HL-60 (cell line): ENCODE measurements around the gene SP140L.

Source experiments
- DNase-seq, 2 experiments: peaks; one replicate each; pipeline ENCODE4 v3.0.0-alpha.2; 2010 to 2020; ENCODE audit warnings: low read depth in 1 of 2, low spot score in 1 of 2
- H3K27ac ChIP-seq: fragments of 250-450 bp; sonication (Bioruptor Pico); replicated peaks from 2 replicates; pipeline ENCODE4 v1.5.1; 2020; ENCODE audit warnings: mild to moderate bottlenecking, moderate library complexity
- H3K27me3 ChIP-seq: fragments of 250-450 bp; sonication (Bioruptor Pico); 2 replicates; pipeline ENCODE4 v1.5.1; 2021; ENCODE audit warnings: mild to moderate bottlenecking, moderate library complexity; ENCODE audit not compliant: insufficient read depth, poor library complexity, severe bottlenecking
- H3K4me3 ChIP-seq: replicated peaks from 2 replicates; pipeline ENCODE4 v1.5.1; 2011; ENCODE audit warnings: mild to moderate bottlenecking, control low read depth, low read length; ENCODE audit not compliant: insufficient read depth
- CTCF ChIP-seq: IDR thresholded peaks from one replicate; pipeline ENCODE4 v1.5.1; 2011; ENCODE audit warnings: low read length, control low read depth, inconsistent platforms; ENCODE audit not compliant: insufficient read depth
- GABPA ChIP-seq: IDR thresholded peaks from 2 replicates; pipeline ENCODE4 v1.6.1; 2012; ENCODE audit warnings: low read depth
- POLR2AphosphoS5 ChIP-seq: IDR thresholded peaks from 2 replicates; pipeline ENCODE4 v1.6.1; 2012; ENCODE audit warnings: low read depth
- REST ChIP-seq: IDR thresholded peaks from 2 replicates; pipeline ENCODE4 v1.6.1; 2012; ENCODE audit warnings: low read depth; ENCODE audit not compliant: insufficient replicate concordance
- SPI1 ChIP-seq: IDR thresholded peaks from 2 replicates; pipeline ENCODE4 v1.6.1; 2012; ENCODE audit warnings: low read depth, mild to moderate bottlenecking, borderline replicate concordance

The SP140L gene

GRCh38 chr2:230449901-230450467 is 123.0 kb downstream of the SP140L start:
- no peak overlapping the region for H3K4me3 ChIP-seq
- TF ChIP-seq POLR2AphosphoS5, result no peak
- TF ChIP-seq SPI1, result no peak
- TF ChIP-seq CTCF, result no peak
- TF ChIP-seq GABPA, result no peak
- no peak for TF ChIP-seq REST
- H3K27me3 ChIP-seq, result no peaks in the 10 kb centered on the region
- no peak overlapping the region for H3K27ac ChIP-seq
- DNase-seq, result no peak

- H3K4me3 ChIP-seq, result no peak overlapping the region
- H3K27ac ChIP-seq, result no peak overlapping the region; the same call in 1 of the 2 replicates
- TF ChIP-seq SPI1 (peak; percentile 34; the same call in 1 of the 2 replicates), GABPA (no peak)
- peak in 1 of 2 experiments; percentile 66 for DNase-seq
- H3K27me3 ChIP-seq, result no peaks in the 10 kb centered on the region
Observed at GRCh38 chr2:230453006-230453405, 126.0 kb downstream of the SP140L start.
